SIG-M5 (cell line): ENCODE data around the gene CDC42BPA.
"Not testable (repeated sequence)": the region's sequence is repeated elsewhere in the genome, so short reads cannot be mapped to it uniquely, and the experiment has no call there.

Experiments used
- DNase-seq: peaks from one replicate; lab custom pipeline; 2025; lab: John Stamatoyannopoulos, UW

Gene CDC42BPA

DNA sequence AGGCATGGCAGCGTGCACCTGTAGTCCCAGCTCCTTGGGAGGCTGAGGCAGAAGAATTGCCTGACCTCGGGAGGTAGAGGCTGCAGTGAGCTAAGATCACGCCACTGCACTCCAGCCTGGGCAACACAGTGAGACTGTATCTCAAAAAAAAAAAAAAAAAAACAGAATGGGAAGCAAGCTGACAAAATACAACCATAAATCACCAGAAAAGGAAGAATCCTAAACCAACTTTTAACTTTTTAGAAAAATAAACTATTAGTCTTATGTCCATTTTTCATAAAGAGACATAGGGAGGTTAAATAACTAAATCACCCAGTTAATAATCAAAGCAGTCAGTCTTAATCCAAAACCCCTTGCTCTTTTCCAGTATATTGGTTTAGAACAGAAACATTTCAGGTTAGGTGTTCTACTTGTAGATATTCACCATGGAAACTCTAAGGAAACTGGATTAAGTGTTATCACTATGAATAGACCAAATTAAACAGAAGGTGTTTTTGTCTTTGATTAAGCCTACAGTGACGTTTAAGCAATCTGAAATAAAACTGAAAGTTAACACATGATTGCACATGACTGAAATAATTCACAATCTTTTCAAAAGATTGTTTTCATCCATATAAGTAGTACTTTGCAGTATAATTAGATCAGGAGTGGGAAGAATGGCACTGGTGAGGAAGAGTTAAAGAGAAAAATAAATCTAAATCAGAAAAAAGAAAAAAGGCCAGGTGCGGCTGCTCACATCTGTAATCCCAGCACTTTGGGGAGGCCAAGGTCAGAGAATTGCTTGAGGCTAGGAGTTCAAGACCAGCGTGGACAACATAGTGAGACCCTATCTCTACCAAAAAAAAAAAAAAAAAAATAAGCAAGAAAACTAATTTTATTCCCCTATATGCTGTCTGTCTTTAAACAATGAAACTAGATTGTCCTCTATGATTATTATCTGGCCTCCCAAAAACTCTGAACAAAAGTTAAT lies 9.6 kb downstream of the CDC42BPA start:
- no peak for DNase-seq

DNA sequence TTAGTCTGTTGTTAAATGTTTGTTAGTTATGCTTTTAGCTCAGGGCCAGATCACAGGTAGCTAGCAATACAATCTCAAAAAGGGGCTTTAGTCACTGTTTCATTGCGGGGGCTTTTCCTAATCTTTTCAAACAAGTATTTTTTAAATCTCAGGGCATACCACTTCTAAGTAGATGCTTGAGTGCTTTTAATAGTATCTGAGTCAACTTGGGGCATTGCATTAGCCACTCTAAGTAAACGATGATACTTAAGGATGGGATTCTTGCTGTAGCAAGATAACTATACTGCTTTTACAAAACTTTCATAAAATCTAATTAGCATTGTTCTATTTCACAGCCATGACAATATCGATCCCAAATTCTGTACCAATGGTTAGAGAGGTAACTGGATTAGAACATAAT lies 11.6 kb downstream of the CDC42BPA start:
- DNase-seq = no peak

DNA sequence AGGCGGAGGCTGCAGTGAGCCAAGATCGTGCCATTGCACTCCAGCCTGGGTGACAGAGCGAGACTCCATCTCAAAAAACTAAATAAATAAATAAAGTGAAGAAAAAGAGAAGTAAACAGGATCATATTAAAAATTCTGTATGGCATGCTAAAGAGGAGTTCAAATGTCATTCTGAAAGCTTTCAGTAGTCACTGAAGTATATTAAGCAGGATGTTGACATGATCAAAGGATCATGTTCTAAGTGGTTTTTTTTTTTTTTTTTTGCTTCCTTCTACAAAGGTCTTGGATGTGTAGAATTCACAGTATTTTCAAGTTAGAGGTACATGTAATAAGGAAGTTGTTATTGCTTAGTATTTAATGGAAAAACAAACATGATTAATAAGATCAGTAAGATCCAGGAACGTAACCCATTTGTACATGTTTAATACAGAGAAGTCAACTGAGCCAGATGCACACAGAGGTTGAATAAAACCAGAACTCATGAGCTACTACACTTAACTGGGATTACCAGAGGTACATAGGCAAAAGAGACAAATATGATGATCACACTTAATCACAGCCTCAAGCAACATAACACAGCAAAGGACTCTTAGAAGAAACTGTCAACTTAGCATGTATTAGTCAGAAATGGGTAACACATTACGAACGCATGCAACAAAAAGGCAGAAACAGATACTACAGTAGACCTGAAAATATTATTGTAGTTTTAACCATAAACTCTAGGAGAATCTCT lies 12.2 kb downstream of the CDC42BPA start:
- DNase-seq = no peak

DNA sequence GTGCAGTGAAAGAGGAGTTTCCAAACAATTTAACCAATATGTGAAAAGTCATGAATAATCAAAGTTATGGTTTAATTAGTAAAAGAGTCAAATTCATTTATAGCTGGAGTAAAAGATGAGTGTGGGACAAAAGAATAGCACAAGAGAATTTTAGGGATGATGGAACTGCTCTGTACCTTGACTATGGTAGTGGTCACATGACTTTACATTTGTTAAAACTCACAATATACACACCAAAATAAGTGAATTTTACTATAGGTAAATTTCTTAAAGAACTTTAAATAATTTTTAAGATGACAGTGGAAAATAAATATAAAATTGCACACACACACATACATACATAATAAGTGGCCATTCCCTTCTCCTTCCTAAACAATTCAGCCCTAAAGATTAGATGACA lies 13.6 kb downstream of the CDC42BPA start:
- no peak for DNase-seq

DNA sequence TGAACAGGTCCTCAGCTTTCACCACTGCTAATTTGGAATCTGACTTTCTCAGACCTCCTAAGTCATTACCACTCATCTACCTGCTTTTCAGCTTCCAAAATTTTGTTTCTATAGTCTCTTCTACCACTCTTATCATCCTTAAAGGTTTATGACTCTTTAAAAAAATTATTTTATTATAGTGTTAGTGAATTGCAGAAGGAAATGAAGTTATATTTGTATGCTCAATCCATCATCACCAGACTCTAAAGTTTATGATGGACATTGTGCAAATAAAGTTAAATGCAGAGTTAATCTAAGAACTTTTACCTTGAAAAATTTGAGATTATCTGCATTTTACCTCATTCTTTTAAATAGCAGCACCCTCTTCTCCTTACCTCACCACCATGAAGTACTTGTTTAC lies 14.6 kb downstream of the CDC42BPA start:
- DNase-seq = no peak

DNA sequence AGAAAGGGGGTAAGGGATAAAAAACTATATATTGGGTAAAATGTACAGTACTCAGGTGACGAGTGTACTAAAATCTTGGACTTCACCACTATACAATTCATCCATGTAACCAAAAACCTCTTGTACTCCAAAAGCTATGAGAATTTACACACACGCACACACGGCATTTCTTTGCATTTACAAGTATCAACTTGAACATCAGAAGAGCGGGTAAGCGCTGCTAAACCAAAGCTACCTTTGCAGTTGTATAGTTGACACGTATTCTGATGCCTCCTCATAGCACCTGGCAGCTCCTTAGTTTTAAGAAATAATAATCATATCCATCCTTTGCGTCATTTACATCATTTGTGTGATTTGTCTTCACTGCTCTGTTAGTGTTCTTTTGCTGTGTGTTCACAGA lies 17.6 kb downstream of the CDC42BPA start:
- no peak for DNase-seq

DNA sequence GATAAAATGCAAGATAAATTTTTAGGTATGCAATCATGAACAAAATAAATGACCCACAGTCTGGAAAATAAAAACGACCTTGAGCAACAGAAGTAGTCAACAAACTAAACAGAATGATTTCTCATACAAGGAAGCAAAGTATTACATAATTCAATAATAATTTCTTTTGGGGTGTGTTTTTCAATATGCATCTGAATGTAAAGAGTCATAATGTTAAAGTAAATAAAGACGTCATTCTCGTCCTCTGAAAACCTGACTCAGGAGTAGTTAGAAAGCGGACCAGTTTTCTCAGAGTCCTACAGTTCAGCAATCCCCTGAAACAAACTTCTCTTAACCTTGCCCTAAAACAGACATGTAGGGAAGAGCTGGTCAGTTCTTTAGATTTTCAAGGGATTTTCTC lies 18.6 kb downstream of the CDC42BPA start:
- no peak for DNase-seq

DNA sequence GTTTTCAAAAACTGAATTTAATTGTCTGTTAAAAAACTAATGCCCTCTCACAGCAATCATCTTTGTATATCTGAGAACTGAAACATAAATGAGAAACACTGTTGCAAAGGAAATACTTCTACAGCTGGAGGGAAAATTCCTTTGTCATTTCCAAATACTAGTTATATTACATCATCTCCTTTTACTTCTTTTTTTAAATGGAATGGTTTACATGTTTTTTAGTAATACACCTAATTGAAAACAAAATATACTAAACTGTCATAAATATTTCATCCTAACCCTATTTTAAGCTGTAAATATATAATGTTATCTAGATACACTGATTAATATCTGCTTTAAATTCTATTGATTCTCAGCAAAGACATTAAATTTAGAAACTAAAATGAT lies 19.1 kb downstream of the CDC42BPA start:
- no peak for DNase-seq

DNA sequence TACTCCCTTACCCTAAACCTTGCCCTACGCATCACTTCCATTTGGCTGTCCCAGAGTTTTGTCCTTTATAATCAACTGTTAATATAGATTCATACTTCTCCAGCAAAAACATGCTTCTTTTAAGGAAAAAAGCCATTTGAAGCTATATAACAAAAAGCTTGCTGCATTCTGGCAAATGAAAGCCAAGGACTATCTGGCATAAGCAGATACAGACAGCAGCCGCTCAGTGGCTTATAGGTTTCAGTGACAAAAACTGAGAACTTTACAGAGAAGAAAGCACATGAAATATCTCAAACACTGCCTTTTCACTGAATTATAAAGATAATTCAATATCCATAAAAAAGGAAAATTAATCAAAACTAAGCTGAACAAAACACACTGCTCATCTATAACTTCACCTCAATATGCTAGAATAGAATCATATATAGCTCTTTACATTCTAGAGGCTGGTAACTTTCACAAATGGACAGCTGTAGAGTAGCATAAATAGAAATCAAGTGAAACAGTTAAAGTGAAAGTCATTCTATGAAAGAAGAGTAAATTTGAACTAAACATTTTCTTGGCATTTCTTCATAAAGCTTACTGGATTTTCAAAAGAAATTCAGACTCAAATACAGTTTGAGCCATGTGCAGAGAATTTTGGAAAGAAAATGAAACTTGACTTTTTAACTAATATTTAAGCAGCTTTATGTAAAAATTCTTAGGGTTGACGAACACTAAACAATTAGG lies 19.6 kb downstream of the CDC42BPA start:
- DNase-seq = no peak

DNA sequence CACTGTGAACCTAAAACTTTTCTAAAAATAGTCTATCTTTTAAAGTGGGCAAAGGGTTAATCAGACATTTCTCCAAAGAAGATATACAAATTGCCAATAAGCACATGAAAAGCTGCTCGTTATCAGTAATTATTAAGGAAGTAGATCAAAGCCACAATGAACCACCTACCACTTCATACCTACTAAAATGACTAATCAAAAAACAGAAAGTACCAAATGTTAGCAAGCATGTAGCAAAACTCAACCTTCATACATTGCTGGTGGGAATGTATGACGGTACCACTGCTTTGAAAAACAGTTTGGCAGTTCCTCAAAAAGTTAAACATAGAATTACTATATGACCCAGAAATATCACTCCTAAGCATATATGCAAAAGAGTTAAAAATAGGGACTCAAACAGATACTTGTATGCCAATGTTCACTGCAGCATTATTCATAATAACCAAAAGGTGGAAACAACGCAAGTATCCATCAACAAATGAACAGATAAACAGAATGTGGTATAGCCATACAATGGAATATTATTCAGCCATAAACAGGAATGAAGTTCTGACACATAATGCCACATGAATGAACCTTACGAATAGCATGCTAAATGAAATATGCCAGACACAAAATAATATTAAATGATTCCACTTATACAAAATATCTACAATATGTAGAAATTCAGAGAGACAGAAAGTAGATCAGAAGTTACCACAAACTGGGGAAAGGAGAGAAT lies 21.1 kb downstream of the CDC42BPA start:
- DNase-seq = no peak

DNA sequence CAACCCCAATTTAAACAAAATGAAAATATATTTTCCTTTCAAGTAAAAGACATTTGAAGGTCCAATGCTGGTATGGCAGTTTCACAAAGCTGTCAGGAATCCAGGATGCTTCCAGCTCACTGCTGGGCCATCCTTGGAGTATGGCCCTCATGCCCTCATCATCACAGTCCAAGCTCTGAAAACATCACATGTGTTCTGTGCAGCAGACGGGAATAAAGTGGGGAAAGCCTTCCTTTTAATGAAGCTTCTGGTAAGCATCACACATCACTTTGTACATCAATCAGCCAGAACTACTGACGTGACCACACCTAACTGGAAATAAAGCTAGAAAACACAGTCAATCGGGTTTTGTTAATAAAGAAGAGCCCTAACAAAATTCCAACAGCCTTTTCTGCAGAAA lies 22.7 kb downstream of the CDC42BPA start:
- no peak for DNase-seq

DNA sequence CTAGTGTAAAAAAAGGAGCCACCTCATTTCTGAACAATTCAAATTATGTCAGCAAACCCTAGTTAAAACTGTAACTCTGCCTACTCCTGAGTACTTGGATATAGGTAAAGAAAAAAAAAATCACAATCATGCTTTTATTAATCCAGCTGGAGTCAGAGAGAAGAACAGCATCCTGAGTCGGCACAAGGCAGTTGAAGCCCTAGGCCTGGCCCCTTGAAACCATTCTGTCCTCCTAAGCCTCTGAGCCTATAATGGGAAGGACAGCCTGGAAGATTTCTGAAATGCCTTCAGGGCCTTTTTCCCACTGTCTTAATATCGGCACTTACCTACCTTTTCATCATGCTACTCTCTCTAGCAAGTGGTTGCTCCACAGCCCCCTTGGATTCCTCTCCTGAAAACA lies 32.5 kb downstream of the CDC42BPA start:
- DNase-seq = no peak

DNA sequence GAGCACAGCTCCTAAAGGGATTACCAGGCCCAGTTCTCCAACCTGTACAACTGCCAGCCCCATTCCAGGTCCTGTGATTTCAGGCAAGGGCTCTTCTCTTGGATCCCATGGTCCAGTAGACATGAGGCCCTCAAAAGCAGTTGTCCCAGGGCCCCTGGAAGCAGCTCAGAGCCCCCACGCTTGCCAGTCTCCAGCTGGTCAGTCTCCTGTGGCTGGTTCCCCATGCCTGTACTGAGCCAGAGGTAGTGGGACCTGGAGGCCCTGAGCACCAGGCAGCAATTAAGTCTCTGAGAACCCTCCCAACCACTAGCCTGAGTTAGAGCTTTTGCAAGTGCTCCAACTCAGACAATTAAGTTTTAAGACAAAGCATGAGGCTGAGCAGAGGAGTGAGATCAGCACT lies 36.9 kb downstream of the CDC42BPA start:
- DNase-seq = no peak

DNA sequence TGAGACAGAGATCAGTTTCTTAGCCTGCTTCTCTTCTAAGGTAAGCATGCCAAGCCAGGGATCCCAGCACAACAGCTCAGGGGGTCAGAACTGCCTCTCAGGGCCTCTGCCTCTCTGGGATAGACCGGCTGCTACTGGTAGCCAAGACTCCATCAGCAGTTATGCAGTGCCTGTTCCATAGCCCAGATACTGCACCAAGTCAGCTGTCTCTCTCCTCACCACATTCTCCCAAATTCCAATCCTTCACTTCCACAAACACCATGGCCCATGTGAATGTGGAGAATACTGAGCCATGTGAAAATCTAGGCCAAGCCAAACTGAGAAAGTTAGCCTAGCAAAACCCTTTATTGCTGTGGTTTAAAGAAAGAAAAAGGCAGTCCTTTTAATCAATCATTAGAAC lies 37.5 kb downstream of the CDC42BPA start:
- no peak for DNase-seq

DNA sequence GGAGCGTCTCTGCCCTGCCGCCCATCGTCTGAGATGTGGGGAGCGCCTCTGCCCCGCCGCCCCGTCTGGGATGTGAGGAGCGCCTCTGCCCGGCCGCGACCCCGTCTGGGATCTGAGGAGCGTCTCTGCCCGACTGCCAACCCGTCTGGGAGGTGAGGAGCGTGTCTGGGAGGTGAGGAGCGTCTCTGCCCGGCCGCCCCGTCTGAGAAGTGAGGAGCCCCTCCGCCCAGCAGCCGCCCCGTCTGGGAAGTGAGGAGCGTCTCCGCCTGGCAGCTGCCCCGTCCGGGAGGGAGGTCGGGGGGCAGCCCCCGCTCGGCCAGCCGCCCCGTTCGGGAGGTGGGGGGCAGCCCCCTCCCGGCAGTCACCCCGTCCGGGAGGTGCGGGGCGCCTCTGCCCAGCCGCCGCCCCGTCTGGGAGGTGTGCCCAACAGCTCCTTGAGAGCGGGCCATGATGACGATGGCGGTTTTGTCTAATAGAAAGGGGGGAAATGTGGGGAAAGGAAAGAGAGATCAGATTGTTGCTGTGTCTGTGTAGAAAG lies 42.1 kb downstream of the CDC42BPA start:
- not testable (repeated sequence) for DNase-seq

DNA sequence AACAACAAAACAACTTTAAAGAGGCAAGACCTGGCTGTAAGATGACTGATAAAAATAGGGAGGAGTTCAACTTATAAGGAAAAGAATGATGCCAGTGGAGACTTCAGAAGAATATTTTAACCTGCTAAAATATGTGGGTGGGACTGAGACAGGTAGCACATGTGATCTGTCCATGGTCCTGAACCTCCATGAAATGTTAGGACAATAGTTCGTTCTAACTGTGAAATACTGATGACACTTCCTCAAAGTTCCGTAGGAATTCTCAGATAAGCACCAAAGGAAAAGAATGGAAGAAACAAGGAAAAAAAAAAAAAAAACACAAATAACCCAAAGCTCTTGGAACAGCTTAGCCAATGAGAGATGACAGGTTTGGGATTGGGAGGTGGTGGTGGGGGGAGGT lies 44.7 kb downstream of the CDC42BPA start:
- no peak for DNase-seq

DNA sequence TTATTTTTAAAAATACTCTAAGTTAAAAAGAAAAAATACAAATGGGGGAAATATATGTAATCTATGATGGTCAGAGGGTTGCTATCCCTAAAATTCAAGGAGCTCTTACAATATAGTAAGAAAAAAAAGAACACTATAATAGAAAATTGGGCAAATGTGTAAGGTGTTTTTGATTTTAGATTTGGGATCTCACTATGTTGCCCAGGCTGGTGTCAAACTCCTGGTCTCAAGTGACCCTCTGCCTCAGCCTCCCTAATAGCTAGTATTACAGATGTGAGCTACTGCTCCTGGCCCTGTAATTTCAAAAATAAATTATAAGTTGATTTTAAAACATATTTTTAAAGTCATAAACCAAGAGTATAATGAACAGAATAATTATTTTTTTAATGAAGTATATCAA lies 45.9 kb downstream of the CDC42BPA start:
- DNase-seq = no peak

DNA sequence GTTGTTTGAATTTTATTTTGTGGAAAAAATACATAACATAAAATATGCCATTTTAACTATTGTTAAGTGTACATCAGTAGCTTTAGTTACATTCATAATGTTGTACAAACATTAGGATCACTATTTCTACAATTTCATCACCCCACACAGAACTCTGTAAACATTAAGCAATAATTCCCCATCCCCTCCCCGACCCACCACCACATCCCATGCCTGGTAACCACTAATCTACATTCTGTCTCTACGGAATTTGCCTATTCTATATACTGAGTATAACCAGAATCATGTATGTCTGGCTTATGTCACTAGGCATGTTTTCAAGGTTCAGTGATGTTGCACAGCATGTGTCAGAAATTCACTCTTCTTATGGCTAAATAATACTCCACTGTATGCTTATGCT lies 47.7 kb downstream of the CDC42BPA start:
- no peak for DNase-seq

DNA sequence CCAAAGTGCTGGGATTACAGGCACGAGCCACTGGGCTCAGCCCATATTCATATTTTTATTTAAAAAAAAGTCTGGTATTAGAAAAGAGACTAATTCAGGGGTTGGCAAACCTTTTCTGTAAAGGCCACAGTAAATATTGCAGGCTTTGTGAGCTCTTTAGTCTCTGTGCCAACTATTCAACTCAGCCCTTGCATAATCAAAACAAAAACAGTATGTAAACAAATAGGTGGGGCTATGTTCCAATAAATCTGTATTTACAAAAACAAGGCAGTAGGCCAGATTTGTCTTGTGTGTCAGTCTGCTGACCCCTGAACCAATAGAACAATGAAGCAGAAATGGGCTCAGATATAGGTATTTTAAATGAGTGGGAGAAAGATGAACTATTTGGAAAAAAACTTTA lies 49.3 kb downstream of the CDC42BPA start:
- DNase-seq = no peak

DNA sequence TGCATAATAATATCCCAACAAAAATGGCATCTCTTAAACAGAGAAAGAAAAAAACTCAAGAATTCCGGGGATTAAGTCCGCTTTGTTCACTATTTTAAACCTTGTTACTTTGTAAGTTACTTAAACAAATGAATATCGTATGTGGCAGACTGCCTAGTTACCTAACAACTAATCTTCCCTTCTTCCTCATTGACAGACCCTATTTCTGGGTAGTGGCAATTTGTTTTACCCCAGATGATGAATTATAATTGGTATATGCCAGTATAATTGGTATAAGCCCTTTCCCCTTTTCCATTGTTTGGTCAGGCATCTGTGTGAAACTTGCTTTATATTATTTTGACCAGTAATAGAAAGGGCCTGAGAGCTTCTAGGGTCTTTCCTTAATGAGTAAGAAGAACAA lies 52.4 kb downstream of the CDC42BPA start:
- no peak for DNase-seq

DNA sequence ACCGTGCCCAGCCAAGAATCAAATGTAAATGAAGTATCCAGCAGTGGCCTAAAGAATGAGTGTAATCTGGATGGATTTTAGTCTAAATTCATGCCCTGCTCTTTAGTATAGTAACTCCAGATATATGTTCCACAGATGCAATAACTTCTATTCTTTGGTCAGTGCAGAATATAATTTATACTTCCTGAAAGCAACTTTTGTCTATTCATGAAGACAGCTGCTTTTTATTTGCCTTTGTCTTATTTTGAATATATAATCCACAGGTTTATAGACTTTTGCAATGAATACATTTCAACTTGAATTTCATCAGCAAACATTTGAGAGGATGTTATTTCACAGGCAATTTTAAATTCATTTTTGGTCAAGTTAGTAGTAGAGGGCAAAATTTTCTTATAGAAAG lies 54.4 kb downstream of the CDC42BPA start:
- no peak for DNase-seq

DNA sequence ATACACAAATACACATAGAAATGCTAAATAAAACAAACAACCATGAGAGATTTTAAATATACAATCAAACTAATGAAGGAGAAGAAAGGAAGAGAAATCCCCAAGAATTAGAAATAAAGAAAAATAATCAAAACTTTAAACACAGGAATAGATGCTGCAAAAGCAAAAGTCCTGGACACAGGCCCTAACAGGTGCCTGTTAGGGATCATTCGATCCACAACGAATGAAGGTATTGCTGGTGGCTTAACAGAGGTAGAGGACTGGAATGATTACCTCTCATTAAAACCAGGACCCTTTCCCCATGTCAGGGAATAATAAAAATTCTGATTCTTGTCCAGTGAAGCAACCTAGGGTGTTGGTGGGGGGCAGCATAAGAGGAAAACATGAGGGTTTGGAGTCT lies 56.8 kb downstream of the CDC42BPA start:
- DNase-seq = no peak
